ENCODE measurements around the gene PGM2L1.
A peak's percentile ranks its signal among the peaks of the same experiment; 100 is the strongest.

PGM2L1 gene

GRCh38 chr11:74403607-74404321 is 5.5 kb upstream of the PGM2L1 start:
- Histone ChIP-seq H3K4me1 (ENCODE audit: low read length) (no peaks in the 10 kb centered on the region), H3K27me3 (replicated peaks; ENCODE audit: insufficient read depth, low read length) (no peaks in the 10 kb centered on the region), H4K20me1 (ENCODE audit: insufficient read depth, low read length) (no peaks in the 10 kb centered on the region), H3K4me3 (ENCODE audit: low read length) (no peak overlapping the region), H3K9me2 (replicated peaks; ENCODE audit: insufficient read depth, low read length) (no peaks in the 10 kb centered on the region), H3K9ac (ENCODE audit: low read length) (no peak overlapping the region), H3K79me2 (ENCODE audit: low read length) (no peaks in the 10 kb centered on the region), H3K4me2 (ENCODE audit: low read depth, low read length) (no peak overlapping the region), H3F3A (ENCODE audit: insufficient read depth, low read length) (no peaks in the 10 kb centered on the region), H3K27ac (ENCODE audit: low read length) (no peak overlapping the region), H2AFZ (ENCODE audit: low read length) (no peak overlapping the region), H3K9me3 (replicated peaks; ENCODE audit: insufficient read depth, low read length) (no peaks in the 10 kb centered on the region), H3K36me3 (replicated peaks; ENCODE audit: insufficient read depth, low read length) (no peaks in the 10 kb centered on the region)
- TF ChIP-seq CTCF (IDR thresholded peaks at IDR 0.05; ENCODE audit: low read length) (no peak), EZH2phosphoT487 (IDR thresholded peaks at IDR 0.05; ENCODE audit: low read length) (no peak), EZH2 (optimal IDR thresholded peaks at IDR 0.05; ENCODE audit: low read depth, low read length) (no peak)
- no peak for DNase-seq

DNA sequence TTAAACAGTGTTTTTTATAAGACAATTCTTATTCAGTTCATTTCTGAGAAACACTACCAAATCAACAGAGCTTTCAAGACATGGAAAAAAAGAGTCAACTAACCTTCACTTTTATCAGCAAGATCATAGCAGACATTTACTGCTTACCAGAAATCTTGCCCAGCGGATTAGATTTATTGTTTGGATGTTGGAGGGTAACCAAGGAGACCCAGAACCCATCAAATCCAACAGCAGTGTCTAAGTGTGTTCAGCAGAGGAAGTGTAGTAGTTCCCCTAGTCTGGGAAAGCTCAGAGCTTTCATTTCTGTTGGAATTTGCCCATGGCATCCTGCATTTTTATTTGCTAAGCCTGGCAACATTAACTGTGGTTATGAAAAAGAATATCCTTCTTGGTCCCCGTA is 2.4 kb upstream of the PGM2L1 start:
- Histone ChIP-seq H2AFZ (ENCODE audit: low read length) (no peak overlapping the region), H3K9ac (ENCODE audit: low read length) (no peak overlapping the region), H3K9me2 (replicated peaks; ENCODE audit: insufficient read depth, low read length) (no peaks in the 10 kb centered on the region), H3K27me3 (replicated peaks; ENCODE audit: insufficient read depth, low read length) (no peaks in the 10 kb centered on the region), H3F3A (ENCODE audit: insufficient read depth, low read length) (no peaks in the 10 kb centered on the region), H4K20me1 (ENCODE audit: insufficient read depth, low read length) (no peaks in the 10 kb centered on the region), H3K4me1 (ENCODE audit: low read length) (no peaks in the 10 kb centered on the region), H3K79me2 (ENCODE audit: low read length) (no peaks in the 10 kb centered on the region), H3K4me2 (ENCODE audit: low read depth, low read length) (no peak overlapping the region), H3K9me3 (replicated peaks; ENCODE audit: insufficient read depth, low read length) (no peaks in the 10 kb centered on the region), H3K36me3 (replicated peaks; ENCODE audit: insufficient read depth, low read length) (no peaks in the 10 kb centered on the region), H3K4me3 (ENCODE audit: low read length) (no peak overlapping the region), H3K27ac (ENCODE audit: low read length) (no peak overlapping the region)
- TF ChIP-seq EZH2 (optimal IDR thresholded peaks at IDR 0.05; ENCODE audit: low read depth, low read length): no peak
- no peak for TF ChIP-seq CTCF (IDR thresholded peaks at IDR 0.05; ENCODE audit: low read length)
- TF ChIP-seq EZH2phosphoT487 (IDR thresholded peaks at IDR 0.05; ENCODE audit: low read length): no peak
- DNase-seq: no peak

DNA sequence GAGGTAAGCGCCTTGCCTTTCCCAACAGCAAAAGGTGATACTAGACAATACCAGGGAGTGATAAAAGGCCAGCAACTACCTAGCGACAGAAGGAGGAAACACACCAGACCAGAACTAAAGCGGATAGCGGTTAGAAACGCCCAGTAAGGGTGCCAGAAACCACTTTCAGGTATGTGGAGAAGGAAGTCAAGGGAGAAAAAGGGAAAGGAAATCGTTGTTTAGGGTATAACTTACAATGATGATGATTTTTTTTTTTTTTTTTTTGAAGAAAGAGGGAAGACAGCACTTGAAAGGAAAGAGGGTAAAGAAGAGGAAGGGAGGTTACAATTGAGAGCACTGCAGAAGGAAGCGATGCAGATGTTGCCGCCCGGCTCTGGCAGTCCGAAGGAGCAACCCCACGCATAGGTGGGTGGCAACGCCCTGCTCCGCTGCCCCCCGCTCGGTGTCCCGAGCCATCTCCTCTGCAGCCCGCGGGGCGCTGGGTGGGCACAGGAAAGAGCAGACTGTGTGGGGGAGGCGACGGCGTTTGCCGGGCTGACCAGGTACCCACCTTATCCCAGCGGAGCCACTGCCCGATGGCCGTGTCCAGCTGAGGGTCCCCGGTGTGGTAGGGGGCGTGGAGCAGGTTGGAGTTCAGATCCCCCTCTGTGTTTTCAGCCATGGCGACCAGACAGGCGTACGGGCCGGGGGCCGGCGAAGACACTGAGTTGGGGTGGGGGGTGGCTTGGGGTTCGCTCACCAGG is 561 bp downstream of the PGM2L1 start:
- no peaks in the 10 kb centered on the region for H3K9me2 ChIP-seq (replicated peaks; ENCODE audit: insufficient read depth, low read length)
- H3K27ac ChIP-seq (ENCODE audit: low read length): no peak overlapping the region
- peak; percentile 55 for DNase-seq
- TF ChIP-seq CTCF (IDR thresholded peaks at IDR 0.05; ENCODE audit: low read length) (peak; percentile 26; the same call in 1 of the 2 replicates), EZH2phosphoT487 (IDR thresholded peaks at IDR 0.05; ENCODE audit: low read length) (no peak)
- H3K4me2 ChIP-seq (ENCODE audit: low read depth, low read length): peak overlapping the region; percentile 99
- no peaks in the 10 kb centered on the region for H3K79me2 ChIP-seq (ENCODE audit: low read length)
- no peaks in the 10 kb centered on the region for H3K9me3 ChIP-seq (replicated peaks; ENCODE audit: insufficient read depth, low read length)
- H2AFZ ChIP-seq (ENCODE audit: low read length): peak overlapping the region; percentile 97
- H3K27me3 ChIP-seq (replicated peaks; ENCODE audit: insufficient read depth, low read length): no peaks in the 10 kb centered on the region
- no peaks in the 10 kb centered on the region for H3K36me3 ChIP-seq (replicated peaks; ENCODE audit: insufficient read depth, low read length)
- H3F3A ChIP-seq (ENCODE audit: insufficient read depth, low read length): no peaks in the 10 kb centered on the region
- no peaks in the 10 kb centered on the region for H4K20me1 ChIP-seq (ENCODE audit: insufficient read depth, low read length)
- H3K9ac ChIP-seq (ENCODE audit: low read length): peak overlapping the region; percentile 51; the same call in 1 of the 2 replicates
- H3K4me1 ChIP-seq (ENCODE audit: low read length): no peaks in the 10 kb centered on the region
- peak overlapping the region; percentile 79 for H3K4me3 ChIP-seq (ENCODE audit: low read length)
